Natural killer cell (primary cell): ENCODE data around the gene TGM6. TPM values are rescaled to one million over a fixed set of nuclear protein-coding genes. Genes with fewer than 3 reads are reported as not detected.

Source experiments
- ATAC-seq, 3 donors: fragments of 150-1000 bp in 2 of 3; fragments of 200-7000 bp in 1 of 3; cut with Tn5 transposase; 1 replicate in 1 of 3; 2 replicates in 2 of 3; pipeline ENCODE4 v1.10.0; 2021; ENCODE audit warnings: mild to moderate bottlenecking in 2 of 3, moderate library complexity in 2 of 3
- DNase-seq, 2 donors: peaks; one replicate each; pipeline versions ENCODE4 v3.0.0 to v3.0.0-alpha.2; 2013 to 2021; ENCODE audit warnings: mixed read lengths in 1 of 2
- H3K27ac ChIP-seq: one replicate; pipeline ENCODE4 v1.5.1; 2013; ENCODE audit warnings: mild to moderate bottlenecking, low read length
- H3K27me3 ChIP-seq: one replicate; pipeline ENCODE4 v1.6.1; 2013; ENCODE audit warnings: low read length; ENCODE audit not compliant: control insufficient read depth, insufficient read depth
- H3K36me3 ChIP-seq: one replicate; pipeline ENCODE4 v1.6.1; 2013; ENCODE audit warnings: low read length; ENCODE audit not compliant: control insufficient read depth, insufficient read depth
- H3K4me1 ChIP-seq: one replicate; pipeline ENCODE4 v1.6.1; 2013; ENCODE audit warnings: low read length; ENCODE audit not compliant: control insufficient read depth, insufficient read depth
- H3K4me3 ChIP-seq: one replicate; pipeline ENCODE4 v1.5.1; 2013; ENCODE audit warnings: low read length
- H3K9me3 ChIP-seq: one replicate; pipeline ENCODE4 v1.6.1; 2013; ENCODE audit warnings: low read length; ENCODE audit not compliant: control insufficient read depth, insufficient read depth
- H3K27ac Mint-ChIP-seq, 2 donors: one replicate each; pipeline ENCODE4 v1.8.0; 2022; ENCODE audit warnings: mild to moderate bottlenecking in 2 of 2, mixed read lengths in 2 of 2, moderate library complexity in 1 of 2
- H3K27me3 Mint-ChIP-seq, 2 donors: one replicate each; pipeline ENCODE4 v1.8.0; 2022; ENCODE audit warnings: low read depth in 2 of 2, mixed read lengths in 2 of 2
- H3K36me3 Mint-ChIP-seq: one replicate; pipeline ENCODE4 v1.8.0; 2022; ENCODE audit warnings: mixed read lengths
- H3K4me1 Mint-ChIP-seq, 2 donors: one replicate each; pipeline ENCODE4 v1.8.0; 2022; ENCODE audit warnings: mixed read lengths in 2 of 2
- H3K4me3 Mint-ChIP-seq: one replicate; pipeline ENCODE4 v1.8.0; 2022; ENCODE audit warnings: mild to moderate bottlenecking, moderate library complexity, mixed read lengths
- H3K9me3 Mint-ChIP-seq, 2 donors: one replicate each; pipeline ENCODE4 v1.8.0; 2022; ENCODE audit warnings: mixed read lengths in 2 of 2
- WGBS: methylation state at CpG from one replicate; pipeline ENCODE4 v1.1.7; 2013; ENCODE audit warnings: missing lambda C conversion rate; ENCODE audit not compliant: insufficient coverage; 5-methylcytosine and 5-hydroxymethylcytosine counted together
- intact Hi-C: fragments of 100-400 bp; cut with micrococcal nuclease; formaldehyde crosslinking; loops from one replicate; pipeline ENCODE4 v1.14.2; 2022
- total RNA-seq, 4 donors: library from RNA; stranded (reverse); fragments of 120-200 nt in 1 of 4; gene quantifications; one replicate each; pipeline versions ENCODE4 v1.2.3 to v1.2.4, GENCODE V29; 2013 to 2022
- TF ChIP-seq, protein P1 (sequence below): fragments of 200-600 bp; IDR thresholded peaks from one replicate; pipeline ENCODE4 v1.8.0; 2022; ENCODE audit warnings: antibody characterized with exemption

Gene TGM6
- total RNA-seq, 3 donors from 2014 or later (not counting 1 experiment from before 2014, with no cell fraction given): not detected

DNA sequence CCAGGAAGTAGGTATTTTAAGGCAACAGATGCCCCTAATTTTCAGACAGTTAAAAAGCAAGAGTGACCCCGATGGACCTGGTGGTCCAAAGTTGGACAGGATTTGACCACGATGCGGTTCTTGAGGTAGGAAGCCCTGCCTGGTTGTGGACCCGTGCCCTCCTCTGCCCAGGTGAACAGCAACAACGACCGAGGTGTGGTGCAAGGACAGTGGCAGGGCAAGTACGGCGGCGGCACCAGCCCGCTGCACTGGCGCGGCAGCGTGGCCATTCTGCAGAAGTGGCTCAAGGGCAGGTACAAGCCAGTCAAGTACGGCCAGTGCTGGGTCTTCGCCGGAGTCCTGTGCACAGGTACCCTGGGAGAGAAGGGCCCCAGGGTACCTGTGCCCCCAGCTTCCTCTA, 18.7 kb downstream of the TGM6 start:
- Mint-ChIP-seq H3K27ac (no peak overlapping the region), H3K9me3 (no peaks in the 10 kb centered on the region), H3K4me3 (no peak overlapping the region), H3K36me3 (no peaks in the 10 kb centered on the region), H3K4me1 (no peaks in the 10 kb centered on the region), H3K27me3 (peaks cover 1 to 8% of the 10 kb centered on the region in 2 donors)
- ATAC-seq (no peak), DNase-seq (no peak)
- H3K27me3 ChIP-seq: no peaks in the 10 kb centered on the region
- no peak overlapping the region for H3K4me3 ChIP-seq
- H3K4me1 ChIP-seq: no peaks in the 10 kb centered on the region
- no peak overlapping the region for H3K27ac ChIP-seq
- intact Hi-C loops: no loop called here
- TF ChIP-seq, protein P1, sequence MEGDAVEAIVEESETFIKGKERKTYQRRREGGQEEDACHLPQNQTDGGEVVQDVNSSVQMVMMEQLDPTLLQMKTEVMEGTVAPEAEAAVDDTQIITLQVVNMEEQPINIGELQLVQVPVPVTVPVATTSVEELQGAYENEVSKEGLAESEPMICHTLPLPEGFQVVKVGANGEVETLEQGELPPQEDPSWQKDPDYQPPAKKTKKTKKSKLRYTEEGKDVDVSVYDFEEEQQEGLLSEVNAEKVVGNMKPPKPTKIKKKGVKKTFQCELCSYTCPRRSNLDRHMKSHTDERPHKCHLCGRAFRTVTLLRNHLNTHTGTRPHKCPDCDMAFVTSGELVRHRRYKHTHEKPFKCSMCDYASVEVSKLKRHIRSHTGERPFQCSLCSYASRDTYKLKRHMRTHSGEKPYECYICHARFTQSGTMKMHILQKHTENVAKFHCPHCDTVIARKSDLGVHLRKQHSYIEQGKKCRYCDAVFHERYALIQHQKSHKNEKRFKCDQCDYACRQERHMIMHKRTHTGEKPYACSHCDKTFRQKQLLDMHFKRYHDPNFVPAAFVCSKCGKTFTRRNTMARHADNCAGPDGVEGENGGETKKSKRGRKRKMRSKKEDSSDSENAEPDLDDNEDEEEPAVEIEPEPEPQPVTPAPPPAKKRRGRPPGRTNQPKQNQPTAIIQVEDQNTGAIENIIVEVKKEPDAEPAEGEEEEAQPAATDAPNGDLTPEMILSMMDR: no peak
- H3K9me3 ChIP-seq: peaks cover 4% of the 10 kb centered on the region
- WGBS: 94% methylated on average over 16 of the region's 16 CpGs
- H3K36me3 ChIP-seq: no peaks in the 10 kb centered on the region

GRCh38 chr20:2400290-2400689, 19.6 kb downstream of the TGM6 start:
- Mint-ChIP-seq H3K4me3 (no peak overlapping the region), H3K27ac (no peak overlapping the region), H3K27me3 (peaks cover 3 to 8% of the 10 kb centered on the region in 2 donors), H3K4me1 (no peaks in the 10 kb centered on the region), H3K9me3 (no peaks in the 10 kb centered on the region), H3K36me3 (no peaks in the 10 kb centered on the region)
- ATAC-seq: no peak
- DNase-seq: no peak
- 92% methylated on average over 11 of the region's 11 CpGs for WGBS
- TF ChIP-seq, protein P1: no peak
- no peaks in the 10 kb centered on the region for H3K4me1 ChIP-seq
- H3K27me3 ChIP-seq: no peaks in the 10 kb centered on the region
- no peak overlapping the region for H3K27ac ChIP-seq
- H3K9me3 ChIP-seq: peaks cover 4% of the 10 kb centered on the region
- intact Hi-C loops: no loop called here
- H3K4me3 ChIP-seq: no peak overlapping the region
- H3K36me3 ChIP-seq: no peaks in the 10 kb centered on the region

- H3K9me3 Mint-ChIP-seq: no peaks in the 10 kb centered on the region
- no peak overlapping the region for H3K27ac ChIP-seq
- H3K4me1 ChIP-seq: no peaks in the 10 kb centered on the region
- no peaks in the 10 kb centered on the region for H3K27me3 ChIP-seq
- peaks cover 4% of the 10 kb centered on the region for H3K9me3 ChIP-seq
- WGBS: 86% methylated on average over 2 of the region's 2 CpGs
- H3K4me3 ChIP-seq: no peak overlapping the region
- DNase-seq: no peak
- H3K27ac Mint-ChIP-seq: no peak overlapping the region
- no peaks in the 10 kb centered on the region for H3K36me3 ChIP-seq
- no peak for ATAC-seq
- H3K36me3 Mint-ChIP-seq: no peaks in the 10 kb centered on the region
- H3K27me3 Mint-ChIP-seq: peaks cover 8 to 9% of the 10 kb centered on the region in 2 donors
- H3K4me3 Mint-ChIP-seq: no peak overlapping the region
- TF ChIP-seq, protein P1: no peak
- H3K4me1 Mint-ChIP-seq: no peaks in the 10 kb centered on the region
- intact Hi-C loops: no loop called here
Measured at GRCh38 chr20:2401527-2401926, 20.8 kb downstream of the TGM6 start.

DNA sequence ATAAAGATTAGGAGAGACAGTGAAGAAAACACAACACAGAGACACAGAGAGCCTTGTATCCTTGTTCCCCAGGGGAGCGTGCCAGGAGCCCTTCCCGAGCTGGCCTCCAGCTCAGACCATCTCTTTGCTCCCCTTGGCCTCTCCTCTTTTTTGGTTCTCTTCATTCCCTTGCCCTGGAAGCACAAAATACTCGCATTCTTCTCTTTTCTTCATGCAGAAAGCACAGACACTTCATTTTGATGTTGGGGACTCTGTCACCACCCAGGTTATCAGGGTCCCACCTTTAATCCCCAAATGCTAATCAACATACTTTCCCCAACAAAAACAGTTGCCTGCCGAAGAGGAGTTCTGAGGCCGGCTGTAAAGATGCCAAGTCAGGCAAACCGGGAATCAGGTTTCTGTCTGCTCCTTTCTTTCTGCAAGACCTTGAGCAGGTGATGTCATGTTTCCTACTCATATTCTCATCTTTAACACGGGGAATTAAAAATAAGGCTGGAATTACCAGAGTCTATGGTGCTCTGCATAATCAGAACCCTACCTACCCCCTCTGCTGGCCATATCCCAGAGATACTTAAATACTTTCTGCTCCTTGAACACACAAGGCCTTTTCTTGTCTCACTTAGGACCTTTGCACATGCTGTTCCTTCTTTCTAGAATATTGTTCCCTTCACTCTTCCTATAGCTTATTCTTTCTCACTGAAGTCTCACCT, 21.7 kb downstream of the TGM6 start:
- no peaks in the 10 kb centered on the region for H3K36me3 Mint-ChIP-seq
- Histone ChIP-seq H3K4me3 (no peak overlapping the region), H3K27ac (no peak overlapping the region), H3K36me3 (no peaks in the 10 kb centered on the region), H3K4me1 (no peaks in the 10 kb centered on the region), H3K9me3 (peaks cover 4% of the 10 kb centered on the region), H3K27me3 (no peaks in the 10 kb centered on the region)
- no peak overlapping the region for H3K4me3 Mint-ChIP-seq
- DNase-seq (peak in 1 of 2 donors; percentile 19), ATAC-seq (no peak)
- H3K27ac Mint-ChIP-seq: no peak overlapping the region
- no peaks in the 10 kb centered on the region for H3K9me3 Mint-ChIP-seq
- TF ChIP-seq, protein P1: no peak
- 81% methylated on average over 7 of the region's 7 CpGs for WGBS
- no peaks in the 10 kb centered on the region for H3K4me1 Mint-ChIP-seq
- intact Hi-C loops: no loop called here
- H3K27me3 Mint-ChIP-seq: peaks cover 0 to 9% of the 10 kb centered on the region in 2 donors
